Sigmoid colon (tissue), 7 donors: ENCODE data around the gene BEST3. TPM values are rescaled to one million over a fixed set of nuclear protein-coding genes. Genes with fewer than 3 reads are reported as not detected.

Experiments
- DNase-seq: peaks from one replicate; pipeline ENCODE4 v3.0.0-alpha.2; 2019
- H3K27ac ChIP-seq, 4 donors: fragments of 200-600 bp; sonication (generic); one replicate each; pipeline ENCODE4 v1.5.1; 2016 to 2019; ENCODE audit warnings: mild to moderate bottlenecking in 1 of 4
- H3K27me3 ChIP-seq, 3 donors: fragments of 200-600 bp; sonication (generic); one replicate each; pipeline ENCODE4 v1.5.1; 2019; ENCODE audit warnings: mild to moderate bottlenecking in 1 of 3
- H3K36me3 ChIP-seq, 4 donors: fragments of 200-600 bp; sonication (generic); one replicate each; pipeline ENCODE4 v1.5.1; 2016 to 2019
- H3K4me1 ChIP-seq, 4 donors: fragments of 200-600 bp; sonication (generic); one replicate each; pipeline ENCODE4 v1.5.1; 2017 to 2019
- H3K4me3 ChIP-seq, 4 donors: fragments of 200-600 bp; sonication (generic); one replicate each; pipeline ENCODE4 v1.5.1; 2017 to 2019; ENCODE audit warnings: mild to moderate bottlenecking in 2 of 4, moderate library complexity in 1 of 4
- H3K9me3 ChIP-seq, 4 donors: fragments of 200-600 bp in 3 of 4; sonication (generic) in 3 of 4; one replicate each; pipeline versions ENCODE4 v1.5.1 to v1.6.1; 2013 to 2019
- CTCF ChIP-seq, 4 experiments: fragments of 450-650 bp in 3 of 4; fragments of 200-600 bp in 1 of 4; IDR thresholded peaks; one replicate each; pipeline ENCODE4 v1.5.1; 2016 to 2019; ENCODE audit warnings: antibody characterized with exemption in 4 of 4, mild to moderate bottlenecking in 3 of 4, moderate library complexity in 2 of 4
- EP300 ChIP-seq, 4 donors: sonication (generic); formaldehyde crosslinking; IDR thresholded peaks; one replicate each; pipeline ENCODE4 v1.6.1; 2017; ENCODE audit warnings: antibody characterized with exemption in 4 of 4
- POLR2A ChIP-seq, 2 donors: fragments of 450-650 bp; IDR thresholded peaks; one replicate each; pipeline ENCODE4 v1.6.1; 2016; ENCODE audit warnings: antibody characterized with exemption in 2 of 2, mild to moderate bottlenecking in 2 of 2, moderate library complexity in 2 of 2
- POLR2AphosphoS5 ChIP-seq, 4 donors: sonication (generic); formaldehyde crosslinking; IDR thresholded peaks; one replicate each; pipeline ENCODE4 v1.6.1; 2017; ENCODE audit warnings: antibody characterized with exemption in 4 of 4
- WGBS, 2 donors: extraction: QIAGEN DNeasy Blood & Tissue Kit; methylation state at CpG; one replicate each; pipeline ENCODE4 v1.1.7; 2013; 5-methylcytosine and 5-hydroxymethylcytosine counted together
- intact Hi-C: fragments of 100-400 bp; cut with DNase I; formaldehyde crosslinking; loops from one replicate; pipeline ENCODE4 v1.15.1; 2023
- polyA plus RNA-seq, 3 donors: library from polyadenylated mRNA; stranded (reverse); fragments of 200-250 nt; gene quantifications; one replicate each; pipeline ENCODE4 v1.2.3, GENCODE V29; 2013
- total RNA-seq, 4 donors: library from RNA; depleted of rRNA; stranded (reverse); fragments of >200 nt; gene quantifications; one replicate each; pipeline ENCODE4 v1.1.0, GENCODE V29; 2016
- donor health status: healthy with polysubstance abuse.
- donor health status: Bipolar disorder and iron deficiency.
- donor health status: healthy.

BEST3 gene
- total and polyA plus RNA-seq, 7 donors = not detected

- TF ChIP-seq POLR2AphosphoS5 (IDR thresholded peaks at IDR 0.05) (no peak), CTCF (IDR thresholded peaks at IDR 0.05) (no peak), EP300 (IDR thresholded peaks at IDR 0.05) (no peak), POLR2A (IDR thresholded peaks at IDR 0.05) (no peak)
- no peaks in the 10 kb centered on the region for H3K36me3 ChIP-seq
- no peak overlapping the region for H3K27ac ChIP-seq
- H3K4me3 ChIP-seq = no peak overlapping the region
- no peaks in the 10 kb centered on the region for H3K27me3 ChIP-seq
- DNase-seq = no peak
- 92% methylated on average over 3 of the region's 3 CpGs for WGBS, 2 donors
- H3K4me1 ChIP-seq = no peaks in the 10 kb centered on the region
- H3K9me3 ChIP-seq = no peaks in the 10 kb centered on the region
- intact Hi-C loops = no loop called here
These were observed 2.7 kb upstream of the BEST3 start for GRCh38 chr12:69701826-69702225.

- Histone ChIP-seq H3K27ac (no peak overlapping the region), H3K4me1 (no peaks in the 10 kb centered on the region), H3K4me3 (no peak overlapping the region), H3K36me3 (no peaks in the 10 kb centered on the region), H3K27me3 (no peaks in the 10 kb centered on the region), H3K9me3 (no peaks in the 10 kb centered on the region)
- intact Hi-C loops = no loop called here
- 87 to 92% methylated on average over 2 of the region's 2 CpGs for WGBS, 2 donors
- TF ChIP-seq POLR2A (IDR thresholded peaks at IDR 0.05) (no peak), CTCF (IDR thresholded peaks at IDR 0.05) (no peak)
- no peak for DNase-seq
These were observed 1.0 kb downstream of the BEST3 start for GRCh38 chr12:69698054-69698453.

DNA sequence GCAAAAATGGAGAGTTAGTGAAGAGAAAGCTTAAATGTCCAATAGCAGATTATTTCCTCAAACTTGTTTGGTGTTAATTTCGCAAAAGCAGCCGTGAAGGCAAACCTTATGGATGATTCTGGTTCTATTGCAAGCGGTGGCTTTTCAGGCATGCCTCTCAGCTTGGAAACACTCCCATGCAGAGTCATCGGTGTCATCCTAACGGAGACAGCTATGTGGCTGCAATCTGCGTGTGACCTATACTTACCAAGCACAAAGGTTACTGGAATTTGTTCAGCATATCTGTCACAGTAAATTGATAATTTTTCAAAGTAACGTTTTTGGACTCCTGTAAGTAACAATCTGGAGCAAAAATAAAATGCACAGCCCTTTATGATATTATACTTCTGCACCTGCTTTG lies 5.0 kb downstream of the BEST3 start:
- no peak overlapping the region for H3K4me3 ChIP-seq
- TF ChIP-seq EP300 (IDR thresholded peaks at IDR 0.05) (no peak), CTCF (IDR thresholded peaks at IDR 0.05) (no peak), POLR2AphosphoS5 (IDR thresholded peaks at IDR 0.05) (no peak), POLR2A (IDR thresholded peaks at IDR 0.05) (no peak)
- peaks cover 0 to 2% (median 0%) of the 10 kb centered on the region in 4 donors for H3K4me1 ChIP-seq
- no peak for DNase-seq
- WGBS, 2 donors = 76 to 83% methylated on average over 7 of the region's 7 CpGs
- H3K27me3 ChIP-seq = no peaks in the 10 kb centered on the region
- no peaks in the 10 kb centered on the region for H3K9me3 ChIP-seq
- no peak overlapping the region for H3K27ac ChIP-seq
- intact Hi-C loops = no loop called here
- H3K36me3 ChIP-seq = no peaks in the 10 kb centered on the region

DNA sequence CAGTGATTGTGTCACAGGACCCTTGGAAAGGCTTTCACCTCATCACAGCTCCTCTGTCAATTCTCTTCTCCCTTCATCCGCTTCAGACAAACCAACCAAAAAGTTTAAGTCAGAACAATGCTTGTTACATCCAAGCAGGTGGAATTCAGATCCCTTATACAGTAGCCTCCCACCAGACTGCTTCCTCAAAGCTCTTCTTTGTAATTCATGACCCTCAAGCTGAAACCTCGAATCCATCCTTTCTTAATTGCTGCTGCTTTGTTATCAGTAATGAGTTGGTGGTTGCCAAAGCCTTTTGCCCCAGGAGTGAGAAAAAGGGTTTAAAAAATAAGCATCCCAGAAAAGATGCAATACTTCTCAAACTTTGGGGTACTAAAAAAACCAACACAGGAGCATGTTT lies 9.5 kb downstream of the BEST3 start:
- Histone ChIP-seq H3K4me1 (peaks cover 0 to 8% (median 0%) of the 10 kb centered on the region in 4 donors), H3K27ac (no peak overlapping the region), H3K27me3 (no peaks in the 10 kb centered on the region), H3K36me3 (no peaks in the 10 kb centered on the region), H3K4me3 (no peak overlapping the region), H3K9me3 (no peaks in the 10 kb centered on the region)
- TF ChIP-seq POLR2A (IDR thresholded peaks at IDR 0.05) = no peak
- TF ChIP-seq EP300 (IDR thresholded peaks at IDR 0.05) = no peak
- no peak for TF ChIP-seq POLR2AphosphoS5 (IDR thresholded peaks at IDR 0.05)
- TF ChIP-seq CTCF (IDR thresholded peaks at IDR 0.05) = no peak
- DNase-seq = no peak
- WGBS, 2 donors = 82% methylated on average over 2 of the region's 2 CpGs
- intact Hi-C loops = no loop called here
